Left renal cortex interstitium (tissue), 4 donors: ENCODE results near the gene DPP6. TPM values are rescaled to one million over a fixed set of nuclear protein-coding genes. Genes with fewer than 3 reads are reported as not detected.

ENCODE experiments used
- DNase-seq, 4 donors: peaks; one replicate each; pipeline ENCODE4 v3.0.0-alpha.2; 2013; ENCODE audit warnings: low read depth in 4 of 4, low spot score in 2 of 4, missing footprints in 1 of 4
- polyA plus RNA-seq, 4 donors: library from polyadenylated mRNA; unstranded; fragments of 120-200 nt; gene quantifications; one replicate each; pipeline ENCODE4 v1.2.1, GENCODE V29; 2013; ENCODE audit not compliant: insufficient read length in 4 of 4

Gene DPP6
- polyA plus RNA-seq, 4 donors: 44.0 to 60.4 (median 52.3) TPM

GRCh38 chr7:154437234-154437633 is 385.0 kb downstream of the DPP6 start:
- no peak for DNase-seq

- DNase-seq: no peak
Measured at GRCh38 chr7:154438571-154439367, 386.6 kb downstream of the DPP6 start.

- no peak for DNase-seq
Measured at GRCh38 chr7:154440058-154440457, 387.9 kb downstream of the DPP6 start.

- DNase-seq: no peak
Measured at GRCh38 chr7:154440651-154441050, 388.5 kb downstream of the DPP6 start.

GRCh38 chr7:154441811-154442210 is 389.6 kb downstream of the DPP6 start:
- no peak for DNase-seq

- no peak for DNase-seq
Measured at GRCh38 chr7:154442939-154443338, 390.7 kb downstream of the DPP6 start.

- no peak for DNase-seq
Measured at GRCh38 chr7:154450451-154450850, 398.3 kb downstream of the DPP6 start.

GRCh38 chr7:154451480-154452457 is 399.6 kb downstream of the DPP6 start:
- no peak for DNase-seq

- DNase-seq: no peak
Measured at GRCh38 chr7:154463794-154464193, 411.6 kb downstream of the DPP6 start.

- DNase-seq: no peak
Measured at GRCh38 chr7:154469652-154470051, 417.5 kb downstream of the DPP6 start.

- no peak for DNase-seq
Measured at GRCh38 chr7:154472343-154472742, 420.1 kb downstream of the DPP6 start.

GRCh38 chr7:154473360-154473759 is 421.2 kb downstream of the DPP6 start:
- DNase-seq: no peak

GRCh38 chr7:154474903-154475520 is 422.8 kb downstream of the DPP6 start:
- DNase-seq: no peak

- no peak for DNase-seq
Measured at GRCh38 chr7:154475864-154476263, 423.7 kb downstream of the DPP6 start.

GRCh38 chr7:154480817-154481216 is 428.6 kb downstream of the DPP6 start:
- no peak for DNase-seq

GRCh38 chr7:154482863-154483262 is 430.7 kb downstream of the DPP6 start:
- DNase-seq: no peak

GRCh38 chr7:154484406-154484805 is 432.2 kb downstream of the DPP6 start:
- no peak for DNase-seq

- DNase-seq: no peak
Measured at GRCh38 chr7:154484943-154485342, 432.7 kb downstream of the DPP6 start.

- DNase-seq: no peak
Measured at GRCh38 chr7:154489897-154490296, 437.7 kb downstream of the DPP6 start.

GRCh38 chr7:154493594-154493993 is 441.4 kb downstream of the DPP6 start:
- no peak for DNase-seq

GRCh38 chr7:154497751-154498150 is 445.6 kb downstream of the DPP6 start:
- no peak for DNase-seq
